A549 (cell line): ENCODE measurements around the gene SIK2.

Source experiments
- CEBPB ChIP-seq, 2 experiments: fragments of >200 bp in 1 of 2; sonication (Bioruptor Twin) in 1 of 2; formaldehyde crosslinking in 1 of 2; IDR thresholded peaks; 2 replicates each; pipeline ENCODE4 v1.6.1; 2012 to 2016
- CHD4 ChIP-seq: fragments of 200-600 bp; sonication (generic); IDR thresholded peaks from 2 replicates; pipeline ENCODE4 v1.6.1; 2016; ENCODE audit warnings: antibody characterized with exemption, mild to moderate bottlenecking, borderline replicate concordance
- EP300 ChIP-seq, 2 experiments: fragments of >200 bp; sonication (Bioruptor Twin); formaldehyde crosslinking; IDR thresholded peaks; 2 replicates in 1 of 2; 3 replicates in 1 of 2; pipeline ENCODE4 v1.6.1; 2016 to 2017
- HDAC2 ChIP-seq: fragments of 200-600 bp; sonication (generic); IDR thresholded peaks from 2 replicates; pipeline ENCODE4 v1.6.1; 2016
- HEYL ChIP-seq: fragments of 250-450 bp; sonication (Bioruptor Pico); IDR thresholded peaks from 2 replicates; pipeline ENCODE4 v1.8.0; 2021; ENCODE audit warnings: mild to moderate bottlenecking, moderate library complexity
- HMGXB4 ChIP-seq: fragments of 250-450 bp; sonication (Bioruptor Pico); IDR thresholded peaks from 2 replicates; pipeline ENCODE4 v1.5.0; 2021; ENCODE audit warnings: mild to moderate bottlenecking, moderate library complexity, borderline replicate concordance
- JUN ChIP-seq, 2 experiments: fragments of >200 bp; sonication (Bioruptor Twin); formaldehyde crosslinking; IDR thresholded peaks; 2 replicates in 1 of 2; 3 replicates in 1 of 2; pipeline ENCODE4 v1.6.1; 2016 to 2017
- JUNB ChIP-seq: fragments of >200 bp; sonication (Bioruptor Twin); formaldehyde crosslinking; IDR thresholded peaks from 2 replicates; pipeline ENCODE4 v1.6.1; 2016
- MAFK ChIP-seq: fragments of 450-650 bp; IDR thresholded peaks from 2 replicates; pipeline ENCODE4 v1.6.1; 2014; ENCODE audit not compliant: partially characterized antibody
- NFE2L2 ChIP-seq: fragments of 150-350 bp; conservative IDR thresholded peaks from 2 replicates; pipeline ENCODE4 v1.6.1; 2014; ENCODE audit warnings: low read length
- POLR2A ChIP-seq: IDR thresholded peaks from 2 replicates; pipeline ENCODE4 v1.6.1; 2012; ENCODE audit warnings: mild to moderate bottlenecking, low read length
- REST ChIP-seq: fragments of 200-600 bp; sonication (generic); IDR thresholded peaks from 2 replicates; pipeline ENCODE4 v1.6.1; 2016; ENCODE audit warnings: antibody characterized with exemption, mild to moderate bottlenecking, moderate library complexity
- TF ChIP-seq, protein P1 (sequence below): fragments of >200 bp; sonication (Bioruptor Twin); formaldehyde crosslinking; IDR thresholded peaks from 3 replicates; pipeline ENCODE4 v1.5.1; 2016

DNA sequence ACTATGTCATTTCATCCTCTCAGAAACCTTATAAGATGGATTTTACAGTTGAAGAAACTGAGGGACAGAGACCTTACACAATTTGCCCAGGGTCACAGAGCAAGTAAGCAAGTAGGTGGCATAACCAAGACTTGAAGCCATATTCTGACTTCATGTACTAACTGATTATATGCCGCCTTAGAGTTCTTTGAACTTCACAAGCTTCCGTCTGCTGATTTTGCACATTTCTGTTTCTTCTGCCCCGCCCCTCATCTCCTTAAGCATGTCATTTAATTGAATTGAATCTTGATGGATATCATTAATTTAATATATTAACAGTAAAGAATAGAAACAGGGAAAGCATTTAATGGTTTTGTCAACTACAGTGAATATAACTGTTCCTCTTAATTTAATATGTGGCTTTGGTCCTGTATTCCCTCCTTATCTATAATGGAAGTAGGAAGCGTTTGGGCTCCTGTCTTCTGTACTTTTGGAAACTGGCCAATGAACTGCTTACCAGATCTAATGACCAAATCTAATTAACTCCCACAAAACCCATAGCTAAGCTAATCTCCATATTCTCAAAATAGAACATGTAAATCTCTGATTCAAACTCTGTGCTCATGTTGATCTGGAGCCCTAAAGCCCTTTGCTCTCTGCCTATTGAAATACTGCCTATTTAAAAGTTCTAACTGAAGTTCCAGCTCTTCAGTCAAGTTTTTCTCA is 30.4 kb downstream of the SIK2 start:
- TF ChIP-seq MAFK = no peak
- no peak for TF ChIP-seq JUNB
- TF ChIP-seq, protein P1, sequence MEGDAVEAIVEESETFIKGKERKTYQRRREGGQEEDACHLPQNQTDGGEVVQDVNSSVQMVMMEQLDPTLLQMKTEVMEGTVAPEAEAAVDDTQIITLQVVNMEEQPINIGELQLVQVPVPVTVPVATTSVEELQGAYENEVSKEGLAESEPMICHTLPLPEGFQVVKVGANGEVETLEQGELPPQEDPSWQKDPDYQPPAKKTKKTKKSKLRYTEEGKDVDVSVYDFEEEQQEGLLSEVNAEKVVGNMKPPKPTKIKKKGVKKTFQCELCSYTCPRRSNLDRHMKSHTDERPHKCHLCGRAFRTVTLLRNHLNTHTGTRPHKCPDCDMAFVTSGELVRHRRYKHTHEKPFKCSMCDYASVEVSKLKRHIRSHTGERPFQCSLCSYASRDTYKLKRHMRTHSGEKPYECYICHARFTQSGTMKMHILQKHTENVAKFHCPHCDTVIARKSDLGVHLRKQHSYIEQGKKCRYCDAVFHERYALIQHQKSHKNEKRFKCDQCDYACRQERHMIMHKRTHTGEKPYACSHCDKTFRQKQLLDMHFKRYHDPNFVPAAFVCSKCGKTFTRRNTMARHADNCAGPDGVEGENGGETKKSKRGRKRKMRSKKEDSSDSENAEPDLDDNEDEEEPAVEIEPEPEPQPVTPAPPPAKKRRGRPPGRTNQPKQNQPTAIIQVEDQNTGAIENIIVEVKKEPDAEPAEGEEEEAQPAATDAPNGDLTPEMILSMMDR = no peak
- TF ChIP-seq POLR2A = no peak
- TF ChIP-seq JUN (IDR thresholded peaks at IDR 0.05) = no peak
- no peak for TF ChIP-seq CEBPB (IDR thresholded peaks at IDR 0.05)
- no peak for TF ChIP-seq EP300 (IDR thresholded peaks at IDR 0.05)
- no peak for TF ChIP-seq HMGXB4
- TF ChIP-seq HEYL = no peak
- no peak for TF ChIP-seq HDAC2
- TF ChIP-seq REST = no peak
- no peak for TF ChIP-seq NFE2L2
- TF ChIP-seq CHD4 = no peak
